ENCODE results near the gene POU2F3. TPM values are rescaled to one million over a fixed set of nuclear protein-coding genes. Genes with fewer than 3 reads are reported as not detected.

Gene POU2F3
- not detected in 3 replicates for total RNA-seq
- long read RNA-seq, result 0 reads

DNA sequence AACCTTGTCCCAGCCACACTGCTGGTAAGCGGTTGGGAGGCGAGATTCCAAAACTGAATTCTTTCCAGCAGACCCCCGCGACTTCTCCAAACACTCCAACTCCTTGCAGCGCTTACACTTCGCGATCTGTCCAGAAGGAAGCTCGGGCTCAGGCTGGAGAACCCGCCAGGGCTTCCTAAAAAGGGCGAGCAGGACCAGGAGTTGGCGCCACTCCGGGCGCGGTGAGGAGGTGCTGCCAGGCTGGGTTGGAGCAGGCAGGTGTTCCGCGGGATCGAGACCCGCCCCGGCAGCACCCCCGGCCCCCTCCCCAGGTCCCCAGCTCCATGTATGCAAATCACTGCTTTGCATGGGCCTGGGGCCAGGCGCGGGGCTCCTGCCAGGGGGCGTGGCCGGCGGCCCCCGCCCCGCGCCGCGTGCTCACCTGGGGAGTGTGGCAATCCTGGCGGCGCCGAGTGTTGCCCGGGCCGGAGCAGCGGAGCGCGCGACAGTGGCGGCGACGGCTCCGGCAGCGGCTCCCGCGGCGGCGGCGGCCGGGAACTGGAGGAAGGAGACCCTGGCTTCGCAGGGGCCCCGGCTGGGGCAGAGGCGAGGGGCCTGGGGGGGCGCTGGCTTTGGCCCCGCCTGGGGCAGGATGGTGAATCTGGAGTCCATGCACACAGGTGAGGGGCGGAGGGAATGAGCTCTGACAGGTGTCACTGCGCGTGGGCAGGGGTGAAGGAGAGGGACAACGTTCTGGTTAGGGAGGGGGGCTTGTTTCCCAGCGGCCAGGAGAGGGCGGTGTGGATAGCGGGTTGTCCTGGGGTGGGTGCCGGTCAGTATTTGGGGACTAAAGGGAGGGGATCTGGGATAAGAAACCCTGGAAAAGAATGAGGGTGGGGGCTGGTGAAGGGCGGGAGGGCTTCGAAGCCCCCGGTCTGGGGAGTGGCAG is at the start of gene POU2F3:
POU2F3 (plus strand) TSS at position 428 of the 928 bp plus-strand sequence; CDS start at position 632, 204 bp downstream.
- Mint-ChIP-seq H3K36me3 (ENCODE audit: low read depth) (no peaks in the 10 kb centered on the region), H3K27me3 (ENCODE audit: low read depth) (peaks cover 69% of the 10 kb centered on the region), H3K4me3 (ENCODE audit: unreplicated experiment) (peak within 1 kb of the TSS; percentile 12), H3K4me1 (ENCODE audit: low read depth) (peaks cover 5% of the 10 kb centered on the region), H3K9me3 (ENCODE audit: low read depth) (no peaks in the 10 kb centered on the region), H3K27ac (ENCODE audit: unreplicated experiment) (no peak within 1 kb of the TSS)
- no peak for DNase-seq (ENCODE audit: low spot score)
- TF ChIP-seq CTCF (IDR thresholded peaks at IDR 0.05), result no peak

GRCh38 chr11:120191058-120191457 is 48.9 kb upstream of the POU2F3 start:
- H3K4me3 Mint-ChIP-seq (ENCODE audit: unreplicated experiment), result no peak overlapping the region
- H3K27ac Mint-ChIP-seq (ENCODE audit: unreplicated experiment), result no peak overlapping the region
- peaks cover 14% of the 10 kb centered on the region for H3K4me1 Mint-ChIP-seq (ENCODE audit: low read depth)
- no peaks in the 10 kb centered on the region for H3K9me3 Mint-ChIP-seq (ENCODE audit: low read depth)
- peaks cover 20% of the 10 kb centered on the region for H3K27me3 Mint-ChIP-seq (ENCODE audit: low read depth)
- no peak for DNase-seq (ENCODE audit: low spot score)
- TF ChIP-seq CTCF (IDR thresholded peaks at IDR 0.05), result no peak
- H3K36me3 Mint-ChIP-seq (ENCODE audit: low read depth), result no peaks in the 10 kb centered on the region

- Mint-ChIP-seq H3K9me3 (ENCODE audit: low read depth) (no peaks in the 10 kb centered on the region), H3K27me3 (ENCODE audit: low read depth) (peaks cover 21% of the 10 kb centered on the region), H3K27ac (ENCODE audit: unreplicated experiment) (no peak overlapping the region), H3K4me1 (ENCODE audit: low read depth) (peaks cover 5% of the 10 kb centered on the region), H3K36me3 (ENCODE audit: low read depth) (no peaks in the 10 kb centered on the region), H3K4me3 (ENCODE audit: unreplicated experiment) (no peak overlapping the region)
- no peak for DNase-seq (ENCODE audit: low spot score)
- no peak for TF ChIP-seq CTCF (IDR thresholded peaks at IDR 0.05)
Measured at GRCh38 chr11:120192831-120193625, 46.9 kb upstream of the POU2F3 start.

GRCh38 chr11:120194166-120194565 is 45.8 kb upstream of the POU2F3 start:
- Mint-ChIP-seq H3K9me3 (ENCODE audit: low read depth) (no peaks in the 10 kb centered on the region), H3K36me3 (ENCODE audit: low read depth) (no peaks in the 10 kb centered on the region), H3K4me1 (ENCODE audit: low read depth) (peaks cover 5% of the 10 kb centered on the region), H3K27ac (ENCODE audit: unreplicated experiment) (no peak overlapping the region), H3K27me3 (ENCODE audit: low read depth) (peaks cover 17% of the 10 kb centered on the region), H3K4me3 (ENCODE audit: unreplicated experiment) (no peak overlapping the region)
- no peak for TF ChIP-seq CTCF (IDR thresholded peaks at IDR 0.05)
- no peak for DNase-seq (ENCODE audit: low spot score)
